CD4-positive, alpha-beta T cell treated with Interleukin-1 beta for 1 hour (primary cell): ENCODE data around the gene SOX15.

Experiments used
- DNase-seq, 2 donors: peaks; one replicate each; pipeline ENCODE4 v3.0.0-alpha.2; 2020 to 2022

SOX15 gene

GRCh38 chr17:7576432-7576937 is 13.4 kb downstream of the SOX15 start:
- DNase-seq = no peak

- DNase-seq = no peak
Observed at GRCh38 chr17:7575959-7576358, 13.9 kb downstream of the SOX15 start.

- no peak for DNase-seq
Observed at GRCh38 chr17:7575481-7575883, 14.4 kb downstream of the SOX15 start.

GRCh38 chr17:7574176-7574953 is 15.5 kb downstream of the SOX15 start:
- DNase-seq = no peak

- DNase-seq = peak; percentile 94
Observed at GRCh38 chr17:7573324-7574080, 16.4 kb downstream of the SOX15 start.

- peak; percentile 100 for DNase-seq
Observed at GRCh38 chr17:7572588-7573323, 17.1 kb downstream of the SOX15 start.

- DNase-seq = no peak
Observed at GRCh38 chr17:7572338-7572587, 17.6 kb downstream of the SOX15 start.

- no peak for DNase-seq
Observed at GRCh38 chr17:7570351-7570750, 19.5 kb downstream of the SOX15 start.

GRCh38 chr17:7569571-7569970 is 20.3 kb downstream of the SOX15 start:
- no peak for DNase-seq

- DNase-seq = no peak
Observed at GRCh38 chr17:7563115-7563869, 26.6 kb downstream of the SOX15 start.

- DNase-seq = no peak
Observed at GRCh38 chr17:7562208-7562605, 27.7 kb downstream of the SOX15 start.

GRCh38 chr17:7561589-7562207 is 28.2 kb downstream of the SOX15 start, which contains the start of gene SENP3:
TSS of gene SENP3 (plus strand) at chr17:7561919. CDS start at chr17:7563077, 1,158 bp downstream.
- peak; percentile 93 to 94 for DNase-seq

GRCh38 chr17:7561028-7561575 is 28.8 kb downstream of the SOX15 start:
- peak; percentile 85 to 86 for DNase-seq

- peak; percentile 57 to 58 for DNase-seq
Observed at GRCh38 chr17:7560172-7561027, 29.5 kb downstream of the SOX15 start.

- no peak for DNase-seq
Observed at GRCh38 chr17:7559320-7560171, 30.3 kb downstream of the SOX15 start.

GRCh38 chr17:7558544-7559319 is 31.2 kb downstream of the SOX15 start, which contains the start of gene TNFSF13:
TSS of gene TNFSF13 (plus strand) at chr17:7558750. CDS start at chr17:7559040, 290 bp downstream.
- no peak for DNase-seq

- DNase-seq = peak in 1 of 2 donors; percentile 67
Observed at GRCh38 chr17:7557775-7558543, 31.9 kb downstream of the SOX15 start.

- no peak for DNase-seq
Observed at GRCh38 chr17:7557147-7557764, 32.6 kb downstream of the SOX15 start.
